Neural crest cell (in vitro differentiated cells): ENCODE results near the gene HOXD12. TPM values are rescaled to one million over a fixed set of nuclear protein-coding genes. Genes with fewer than 3 reads are reported as not detected.

Experiments
- DNase-seq: peaks from one replicate; pipeline ENCODE4 v3.0.0; 2021; ENCODE audit warnings: low read depth, mixed read lengths, low spot score
- H3K27ac Mint-ChIP-seq: one replicate; pipeline ENCODE4 v1.8.0; 2021; ENCODE audit warnings: mild to moderate bottlenecking, mixed read lengths; ENCODE audit not compliant: unreplicated experiment
- H3K27me3 Mint-ChIP-seq: 2 replicates; pipeline ENCODE4 v1.8.0; 2021; ENCODE audit warnings: low read depth, mild to moderate bottlenecking, mixed read lengths
- H3K36me3 Mint-ChIP-seq: 2 replicates; pipeline ENCODE4 v1.8.0; 2021; ENCODE audit warnings: low read depth, mild to moderate bottlenecking, mixed read lengths
- H3K4me1 Mint-ChIP-seq: 2 replicates; pipeline ENCODE4 v1.8.0; 2021; ENCODE audit warnings: mixed read lengths
- H3K4me3 Mint-ChIP-seq: one replicate; pipeline ENCODE4 v1.8.0; 2021; ENCODE audit warnings: mild to moderate bottlenecking, mixed read lengths
- H3K9me3 Mint-ChIP-seq: 2 replicates; pipeline ENCODE4 v1.8.0; 2021; ENCODE audit warnings: mixed read lengths
- total RNA-seq: library from RNA; stranded (reverse); gene quantifications from 2 replicates; pipeline ENCODE4 v1.2.1, GENCODE V29; 2021
- TF ChIP-seq, protein P1 (sequence below): fragments of 200-600 bp; sonication (generic); conservative IDR thresholded peaks from 2 replicates; pipeline ENCODE4 v1.5.0; 2021; ENCODE audit warnings: antibody characterized with exemption, mild to moderate bottlenecking

Gene HOXD12
- total RNA-seq, 1 donor from 2014 or later: not detected

DNA sequence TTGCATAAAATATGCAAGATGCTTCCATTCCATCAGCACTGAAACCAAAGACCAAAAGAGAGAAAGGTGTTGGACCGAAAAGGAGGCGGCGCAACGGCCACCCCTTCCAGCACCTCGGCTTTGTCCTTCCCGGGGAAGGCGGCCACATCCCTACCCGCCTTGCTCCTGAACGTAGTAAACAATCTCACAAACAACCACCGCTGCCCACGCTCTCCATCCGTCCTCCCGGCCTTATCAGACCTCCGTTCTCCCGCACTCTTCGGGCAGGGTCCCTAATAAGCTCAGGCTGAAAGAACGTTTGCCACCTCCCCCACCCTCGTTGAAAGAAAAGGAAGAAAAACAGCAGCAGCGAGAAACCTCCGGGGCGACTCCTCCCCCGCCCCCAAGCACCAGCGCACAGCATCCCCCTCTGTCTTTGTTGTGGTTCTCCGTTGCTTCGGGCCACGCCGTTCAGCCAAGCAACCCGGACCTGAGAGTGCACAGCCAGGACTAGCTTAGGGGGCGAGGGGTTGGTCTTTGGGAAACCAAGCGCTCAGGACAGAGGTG, 20.2 kb upstream of the HOXD12 start:
- no peak for DNase-seq
- Mint-ChIP-seq H3K36me3 (peaks cover 6% of the 10 kb centered on the region), H3K9me3 (no peaks in the 10 kb centered on the region), H3K4me1 (peaks cover 13% of the 10 kb centered on the region), H3K27me3 (peaks cover 96% of the 10 kb centered on the region), H3K27ac (no peak overlapping the region), H3K4me3 (peak overlapping the region; percentile 76)
- TF ChIP-seq, protein P1, sequence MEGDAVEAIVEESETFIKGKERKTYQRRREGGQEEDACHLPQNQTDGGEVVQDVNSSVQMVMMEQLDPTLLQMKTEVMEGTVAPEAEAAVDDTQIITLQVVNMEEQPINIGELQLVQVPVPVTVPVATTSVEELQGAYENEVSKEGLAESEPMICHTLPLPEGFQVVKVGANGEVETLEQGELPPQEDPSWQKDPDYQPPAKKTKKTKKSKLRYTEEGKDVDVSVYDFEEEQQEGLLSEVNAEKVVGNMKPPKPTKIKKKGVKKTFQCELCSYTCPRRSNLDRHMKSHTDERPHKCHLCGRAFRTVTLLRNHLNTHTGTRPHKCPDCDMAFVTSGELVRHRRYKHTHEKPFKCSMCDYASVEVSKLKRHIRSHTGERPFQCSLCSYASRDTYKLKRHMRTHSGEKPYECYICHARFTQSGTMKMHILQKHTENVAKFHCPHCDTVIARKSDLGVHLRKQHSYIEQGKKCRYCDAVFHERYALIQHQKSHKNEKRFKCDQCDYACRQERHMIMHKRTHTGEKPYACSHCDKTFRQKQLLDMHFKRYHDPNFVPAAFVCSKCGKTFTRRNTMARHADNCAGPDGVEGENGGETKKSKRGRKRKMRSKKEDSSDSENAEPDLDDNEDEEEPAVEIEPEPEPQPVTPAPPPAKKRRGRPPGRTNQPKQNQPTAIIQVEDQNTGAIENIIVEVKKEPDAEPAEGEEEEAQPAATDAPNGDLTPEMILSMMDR: no peak

DNA sequence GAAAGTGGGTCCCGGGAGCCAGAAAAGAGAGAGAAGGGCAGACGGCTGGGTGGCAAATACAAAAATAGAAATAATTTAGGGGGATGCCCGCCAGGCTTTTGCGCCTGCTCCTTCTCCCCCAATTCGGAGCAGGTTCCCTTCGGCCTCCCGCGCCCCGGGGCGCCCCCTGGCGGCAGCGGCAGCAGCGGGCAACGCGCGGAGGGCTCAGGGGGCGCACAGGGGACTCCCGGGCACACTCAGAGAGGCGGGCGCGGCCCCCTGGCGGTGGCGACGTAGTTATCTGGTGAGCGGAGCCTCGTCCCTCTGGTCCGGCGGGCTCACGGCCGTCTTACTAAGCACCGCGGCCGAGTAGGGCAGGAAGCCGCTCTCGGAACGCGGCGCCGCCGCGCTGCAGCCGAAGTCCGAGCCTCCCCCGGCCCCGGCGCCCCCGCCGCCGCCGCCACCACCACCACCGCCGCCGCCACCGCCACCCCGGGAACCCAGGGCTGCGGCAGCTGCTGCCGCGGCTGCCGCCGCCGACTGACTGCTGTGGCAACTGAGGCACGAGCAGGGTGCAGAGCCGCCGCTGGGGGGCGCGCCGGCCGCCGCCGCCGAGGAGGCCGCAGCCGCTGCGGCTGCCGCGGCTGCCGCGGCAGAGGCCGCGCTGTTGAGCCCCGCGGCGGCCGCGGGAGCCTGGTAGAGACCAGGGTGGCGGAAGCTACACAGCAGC, 19.6 kb upstream of the HOXD12 start:
- TF ChIP-seq, protein P1: peak; percentile 92
- H3K36me3 Mint-ChIP-seq: peaks cover 6% of the 10 kb centered on the region
- H3K27ac Mint-ChIP-seq: no peak overlapping the region
- peaks cover 96% of the 10 kb centered on the region for H3K27me3 Mint-ChIP-seq
- no peaks in the 10 kb centered on the region for H3K9me3 Mint-ChIP-seq
- peak overlapping the region; percentile 76 for H3K4me3 Mint-ChIP-seq
- DNase-seq: peak; percentile 70
- H3K4me1 Mint-ChIP-seq: peaks cover 13% of the 10 kb centered on the region

DNA sequence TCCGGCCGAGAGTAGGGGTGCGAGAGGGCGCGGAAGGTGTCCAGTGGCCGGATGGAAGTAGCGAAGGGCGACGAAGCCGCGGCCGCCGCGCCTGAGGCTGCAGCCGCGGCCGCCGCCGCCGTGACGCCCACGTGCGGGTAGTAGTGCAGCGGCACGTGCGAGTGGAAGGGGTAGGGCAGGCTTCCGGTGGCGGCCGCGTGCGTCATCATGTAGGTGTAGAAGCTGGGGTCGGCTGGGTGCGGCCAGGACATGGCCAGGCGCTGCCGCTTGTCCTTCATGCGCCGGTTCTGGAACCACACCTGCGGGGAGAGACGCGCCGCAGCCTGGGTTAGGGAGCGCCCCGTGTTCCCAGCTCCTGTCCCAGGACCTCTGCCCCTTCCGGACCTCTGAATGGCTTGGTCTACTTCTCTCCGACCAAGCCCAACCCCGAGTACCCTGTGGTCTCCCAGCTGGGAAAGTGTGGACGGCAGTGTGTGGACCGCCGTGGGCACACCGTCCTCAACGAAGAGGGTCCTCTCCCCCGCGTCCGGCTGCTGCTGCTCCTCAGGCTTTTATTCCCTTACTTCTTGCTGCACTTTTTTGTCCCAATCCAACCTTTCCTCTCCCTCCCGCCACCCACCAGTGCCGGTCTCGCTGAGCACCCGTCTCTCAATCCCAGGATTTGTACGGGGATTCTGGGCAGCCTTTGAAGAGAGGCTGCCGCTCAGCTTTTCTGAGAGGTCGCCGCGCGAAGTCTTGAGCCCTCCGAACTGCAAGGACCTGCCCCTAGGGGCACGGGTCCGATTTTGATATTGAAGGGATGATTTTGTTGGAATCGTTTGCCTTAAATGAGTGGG, 18.8 kb upstream of the HOXD12 start:
- no peak for DNase-seq
- H3K27ac Mint-ChIP-seq: no peak overlapping the region
- no peaks in the 10 kb centered on the region for H3K9me3 Mint-ChIP-seq
- TF ChIP-seq, protein P1: no peak
- peak overlapping the region; percentile 79 for H3K4me3 Mint-ChIP-seq
- peaks cover 6% of the 10 kb centered on the region for H3K36me3 Mint-ChIP-seq
- peaks cover 13% of the 10 kb centered on the region for H3K4me1 Mint-ChIP-seq
- peaks cover 96% of the 10 kb centered on the region for H3K27me3 Mint-ChIP-seq

DNA sequence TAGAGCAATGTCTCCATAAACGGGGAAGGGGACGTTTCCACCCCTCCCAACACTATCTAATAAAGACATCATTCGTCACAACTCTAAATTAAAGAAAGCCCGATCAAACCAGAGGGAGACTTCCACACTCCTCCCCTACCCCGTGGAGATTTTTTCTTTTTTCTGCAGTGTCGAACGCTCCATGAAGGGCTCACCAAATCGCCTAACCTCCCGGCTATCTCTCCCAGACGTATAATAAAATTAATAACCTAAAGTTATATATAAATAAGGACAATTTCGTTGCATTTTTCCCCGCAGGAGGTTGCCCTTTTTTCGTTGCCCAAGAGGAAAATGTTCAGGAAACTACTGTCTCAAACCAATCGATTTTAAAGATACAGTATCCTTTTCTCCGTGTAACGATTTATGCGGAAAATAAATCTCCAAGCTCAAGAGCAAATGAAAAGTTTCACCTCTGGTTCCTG, 18.2 kb upstream of the HOXD12 start:
- Mint-ChIP-seq H3K27ac (no peak overlapping the region), H3K4me1 (peaks cover 13% of the 10 kb centered on the region), H3K36me3 (peaks cover 6% of the 10 kb centered on the region), H3K4me3 (peak overlapping the region; percentile 79), H3K9me3 (no peaks in the 10 kb centered on the region), H3K27me3 (peaks cover 96% of the 10 kb centered on the region)
- TF ChIP-seq, protein P1: no peak
- no peak for DNase-seq

DNA sequence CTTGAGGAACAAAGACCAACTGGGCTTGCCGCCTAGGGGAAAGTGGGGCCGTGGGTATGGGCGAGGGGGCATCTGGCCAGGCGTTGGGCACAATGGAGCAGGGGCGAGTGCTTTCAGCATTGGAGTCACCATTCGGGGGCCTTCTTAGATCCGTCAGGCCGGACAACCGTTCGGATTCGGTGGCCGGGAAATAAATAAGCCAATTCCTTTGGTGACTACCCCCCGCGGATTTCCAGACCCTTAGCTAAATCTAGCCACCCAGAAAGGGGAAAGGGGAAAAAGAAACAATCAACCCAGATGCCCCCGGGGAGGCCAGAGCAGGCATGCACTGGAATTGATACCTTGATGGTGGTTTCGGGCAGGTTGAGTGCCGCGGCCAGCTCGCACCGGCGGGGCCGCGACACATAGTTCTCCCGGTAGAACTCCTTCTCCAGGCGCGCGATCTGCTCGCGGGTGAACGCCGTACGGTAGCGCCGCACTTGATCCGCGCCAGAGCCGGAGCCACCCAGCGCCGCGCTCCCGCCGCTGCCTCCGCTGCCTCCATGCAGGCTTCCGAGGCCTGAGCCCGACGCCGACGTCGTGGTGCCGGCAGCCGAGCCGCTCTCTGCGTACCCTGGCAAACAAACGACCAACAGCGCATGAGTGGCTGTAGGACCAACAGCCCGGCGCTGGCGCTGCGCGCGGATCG, 17.6 kb upstream of the HOXD12 start:
- Mint-ChIP-seq H3K4me3 (peak overlapping the region; percentile 66), H3K27ac (no peak overlapping the region), H3K4me1 (peaks cover 13% of the 10 kb centered on the region), H3K9me3 (no peaks in the 10 kb centered on the region), H3K36me3 (peaks cover 6% of the 10 kb centered on the region), H3K27me3 (peaks cover 96% of the 10 kb centered on the region)
- TF ChIP-seq, protein P1: no peak
- no peak for DNase-seq
